Nephron progenitor cell (in vitro differentiated cells): Measurements from ENCODE around the gene HOXD3.

Source experiments
- DNase-seq: peaks from one replicate; pipeline ENCODE4 v3.0.0; 2021
- H3K27ac Mint-ChIP-seq: 2 replicates; pipeline ENCODE4 v1.8.0; 2021; ENCODE audit warnings: mild to moderate bottlenecking, moderate library complexity, mixed read lengths
- H3K27me3 Mint-ChIP-seq: 2 replicates; pipeline ENCODE4 v1.8.0; 2021; ENCODE audit warnings: mild to moderate bottlenecking, low read depth, mixed read lengths; ENCODE audit not compliant: poor library complexity
- H3K36me3 Mint-ChIP-seq: 2 replicates; pipeline ENCODE4 v1.8.0; 2021; ENCODE audit warnings: low read depth, mixed read lengths
- H3K4me1 Mint-ChIP-seq: 2 replicates; pipeline ENCODE4 v1.8.0; 2021; ENCODE audit warnings: mixed read lengths
- H3K4me3 Mint-ChIP-seq: 2 replicates; pipeline ENCODE4 v1.8.0; 2021; ENCODE audit warnings: mild to moderate bottlenecking, moderate library complexity, mixed read lengths
- H3K9me3 Mint-ChIP-seq: 2 replicates; pipeline ENCODE4 v1.8.0; 2021; ENCODE audit warnings: mild to moderate bottlenecking, moderate library complexity, mixed read lengths
- CTCF ChIP-seq: fragments of 200-600 bp; sonication (generic); IDR thresholded peaks from 2 replicates; pipeline ENCODE4 v1.5.0; 2021; ENCODE audit warnings: antibody characterized with exemption

Gene HOXD3

GRCh38 chr2:176182671-176183070, 25.6 kb downstream of the HOXD3 start:
- H3K36me3 Mint-ChIP-seq = peaks cover 6% of the 10 kb centered on the region
- no peaks in the 10 kb centered on the region for H3K9me3 Mint-ChIP-seq
- no peak overlapping the region for H3K27ac Mint-ChIP-seq
- H3K4me1 Mint-ChIP-seq = peaks cover 84% of the 10 kb centered on the region
- peaks cover 9% of the 10 kb centered on the region for H3K27me3 Mint-ChIP-seq
- DNase-seq = no peak
- no peak for TF ChIP-seq CTCF
- no peak overlapping the region for H3K4me3 Mint-ChIP-seq

- Mint-ChIP-seq H3K27me3 (peaks cover 8% of the 10 kb centered on the region), H3K4me3 (peak overlapping the region; percentile 67), H3K27ac (no peak overlapping the region), H3K9me3 (no peaks in the 10 kb centered on the region), H3K36me3 (peaks cover 6% of the 10 kb centered on the region), H3K4me1 (peaks cover 68% of the 10 kb centered on the region)
- TF ChIP-seq CTCF = no peak
- no peak for DNase-seq
Measured at GRCh38 chr2:176184749-176185148, 27.6 kb downstream of the HOXD3 start.

- Mint-ChIP-seq H3K4me1 (peaks cover 70% of the 10 kb centered on the region), H3K36me3 (no peaks in the 10 kb centered on the region), H3K9me3 (no peaks in the 10 kb centered on the region), H3K27ac (peak overlapping the region; percentile 80), H3K27me3 (no peaks in the 10 kb centered on the region), H3K4me3 (peak overlapping the region; percentile 83)
- DNase-seq = no peak
- TF ChIP-seq CTCF = no peak
Measured at GRCh38 chr2:176186024-176186423, 28.9 kb downstream of the HOXD3 start.

- H3K9me3 Mint-ChIP-seq = no peaks in the 10 kb centered on the region
- no peaks in the 10 kb centered on the region for H3K27me3 Mint-ChIP-seq
- H3K4me1 Mint-ChIP-seq = peaks cover 80% of the 10 kb centered on the region
- H3K4me3 Mint-ChIP-seq = peak overlapping the region; percentile 93
- H3K36me3 Mint-ChIP-seq = no peaks in the 10 kb centered on the region
- no peak for TF ChIP-seq CTCF
- DNase-seq = peak; percentile 55
- peak overlapping the region; percentile 94 for H3K27ac Mint-ChIP-seq
Measured at GRCh38 chr2:176187200-176187898, 30.2 kb downstream of the HOXD3 start.

GRCh38 chr2:176187899-176188773, 31.0 kb downstream of the HOXD3 start, which contains the start of gene HOXD1:
TSS of gene HOXD1 (plus strand) at chr2:176188668. CDS start at chr2:176188802, 134 bp downstream.
- H3K27me3 Mint-ChIP-seq = no peaks in the 10 kb centered on the region
- peaks cover 80% of the 10 kb centered on the region for H3K4me1 Mint-ChIP-seq
- H3K27ac Mint-ChIP-seq = peak within 1 kb of the TSS; percentile 94
- no peak for TF ChIP-seq CTCF
- H3K9me3 Mint-ChIP-seq = no peaks in the 10 kb centered on the region
- H3K4me3 Mint-ChIP-seq = peak within 1 kb of the TSS; percentile 96
- DNase-seq = peak; percentile 82
- H3K36me3 Mint-ChIP-seq = no peaks in the 10 kb centered on the region
